Stimulated activated CD4-positive, alpha-beta T cell treated with anti-CD3 and anti-CD28 coated beads, Interleukin-2, amount 100 ng/mL, for 4 hours (primary cell): ENCODE data around the gene GNA12.
A peak's percentile ranks its signal among the peaks of the same experiment; 100 is the strongest.
"Not testable (repeated sequence)": the region's sequence is repeated elsewhere in the genome, so short reads cannot be mapped to it uniquely, and the experiment has no call there.

Experiments
- DNase-seq: peaks from one replicate; pipeline ENCODE4 v3.0.0-alpha.2; 2020; ENCODE audit warnings: low read depth

The GNA12 gene

GRCh38 chr7:2864204-2864985 is 20.3 kb upstream of the GNA12 start:
- DNase-seq: no peak

- peak; percentile 54 for DNase-seq
These were observed 19.5 kb upstream of the GNA12 start for GRCh38 chr7:2863461-2864066.

- no peak for DNase-seq
These were observed 18.8 kb upstream of the GNA12 start for GRCh38 chr7:2862831-2863361.

GRCh38 chr7:2861509-2861908 is 17.4 kb upstream of the GNA12 start:
- no peak for DNase-seq

- DNase-seq: no peak
These were observed 16.6 kb upstream of the GNA12 start for GRCh38 chr7:2860627-2861133.

- no peak for DNase-seq
These were observed 15.8 kb upstream of the GNA12 start for GRCh38 chr7:2859952-2860351.

- no peak for DNase-seq
These were observed 14.5 kb upstream of the GNA12 start for GRCh38 chr7:2858621-2859020.

- DNase-seq: no peak
These were observed 12.5 kb upstream of the GNA12 start for GRCh38 chr7:2856388-2857169.

- DNase-seq: no peak
These were observed 11.3 kb upstream of the GNA12 start for GRCh38 chr7:2855386-2855785.

GRCh38 chr7:2853552-2853951 is 9.4 kb upstream of the GNA12 start:
- DNase-seq: not testable (repeated sequence)

- DNase-seq: no peak
These were observed 9.0 kb upstream of the GNA12 start for GRCh38 chr7:2853147-2853546.

GRCh38 chr7:2851497-2851896 is 7.4 kb upstream of the GNA12 start:
- no peak for DNase-seq

- DNase-seq: no peak
These were observed 6.0 kb upstream of the GNA12 start for GRCh38 chr7:2849941-2850766.

- DNase-seq: no peak
These were observed 1.0 kb upstream of the GNA12 start for GRCh38 chr7:2845034-2845592.

GRCh38 chr7:2843711-2844152 is 376 bp downstream of the GNA12 start:
- no peak for DNase-seq

- DNase-seq: no peak
These were observed 870 bp downstream of the GNA12 start for GRCh38 chr7:2843191-2843685.

- no peak for DNase-seq
These were observed 2.2 kb downstream of the GNA12 start for GRCh38 chr7:2841907-2842306.

GRCh38 chr7:2840458-2840857 is 3.6 kb downstream of the GNA12 start:
- DNase-seq: no peak

GRCh38 chr7:2838873-2839578 is 5.1 kb downstream of the GNA12 start:
- no peak for DNase-seq

GRCh38 chr7:2838451-2838850 is 5.7 kb downstream of the GNA12 start:
- DNase-seq: no peak
